NOMO-1 treated with DMSO at 0.1 percent for 48 hours (cell line): ENCODE results near the gene DSP.

Experiments used
- DNase-seq: peaks from one replicate; lab custom pipeline; 2025; ENCODE audit not compliant: unreplicated experiment; lab: John Stamatoyannopoulos, UW

The DSP gene

DNA sequence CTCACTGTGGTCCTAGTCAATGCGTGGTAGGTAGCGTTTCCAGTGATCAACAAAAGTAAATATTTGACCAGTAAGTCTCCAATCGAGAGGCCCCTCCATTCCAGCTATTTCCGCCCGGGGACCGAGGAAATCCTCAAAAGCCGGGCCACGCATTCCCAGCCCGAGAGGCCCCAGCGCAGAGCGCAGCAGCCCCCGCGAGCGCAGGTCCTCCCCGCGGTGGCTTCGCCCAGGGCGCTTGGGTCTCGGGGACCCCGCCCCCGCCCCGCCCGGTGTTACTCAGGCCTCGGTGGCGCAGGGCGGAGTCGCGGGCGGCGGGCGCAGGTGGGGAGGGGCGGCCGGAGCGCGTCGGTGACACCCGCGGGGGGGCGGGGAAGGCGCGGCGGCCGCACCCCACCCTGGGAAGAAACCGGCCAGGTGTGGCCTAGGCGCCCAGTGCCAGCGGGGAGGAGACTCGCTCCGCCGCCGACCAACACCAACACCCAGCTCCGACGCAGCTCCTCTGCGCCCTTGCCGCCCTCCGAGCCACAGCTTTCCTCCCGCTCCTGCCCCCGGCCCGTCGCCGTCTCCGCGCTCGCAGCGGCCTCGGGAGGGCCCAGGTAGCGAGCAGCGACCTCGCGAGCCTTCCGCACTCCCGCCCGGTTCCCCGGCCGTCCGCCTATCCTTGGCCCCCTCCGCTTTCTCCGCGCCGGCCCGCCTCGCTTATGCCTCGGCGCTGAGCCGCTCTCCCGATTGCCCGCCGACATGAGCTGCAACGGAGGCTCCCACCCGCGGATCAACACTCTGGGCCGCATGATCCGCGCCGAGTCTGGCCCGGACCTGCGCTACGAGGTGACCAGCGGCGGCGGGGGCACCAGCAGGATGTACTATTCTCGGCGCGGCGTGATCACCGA, at the start of gene DSP:
Gene DSP, plus strand, starts transcription at position 497 of the 890 bp plus-strand sequence. Its CDS starts 245 bp downstream, at position 742.
- DNase-seq: no peak

GRCh38 chr6:7493866-7494265, 47.6 kb upstream of the DSP start:
- DNase-seq: no peak

DNA sequence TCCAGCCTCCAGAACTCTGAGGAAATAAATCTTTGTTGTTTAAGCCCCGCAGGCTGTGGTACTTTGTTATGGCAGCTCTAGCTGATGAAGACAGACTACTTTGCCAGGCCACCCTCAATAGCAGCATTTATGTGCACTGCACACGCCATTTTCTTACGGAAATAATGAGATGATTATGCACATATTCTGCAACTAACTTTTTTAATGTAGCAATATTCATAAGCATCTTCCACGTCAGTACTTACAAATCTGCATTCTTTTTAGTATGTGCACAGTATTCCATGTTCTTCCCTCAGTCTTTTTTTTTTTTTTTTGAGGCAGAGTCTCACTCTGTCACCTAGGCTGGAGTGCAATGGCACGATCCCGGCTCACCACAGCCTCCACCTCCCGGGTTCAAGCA, 46.8 kb upstream of the DSP start:
- DNase-seq: no peak

GRCh38 chr6:7496266-7496875, 45.1 kb upstream of the DSP start:
- no peak for DNase-seq

DNA sequence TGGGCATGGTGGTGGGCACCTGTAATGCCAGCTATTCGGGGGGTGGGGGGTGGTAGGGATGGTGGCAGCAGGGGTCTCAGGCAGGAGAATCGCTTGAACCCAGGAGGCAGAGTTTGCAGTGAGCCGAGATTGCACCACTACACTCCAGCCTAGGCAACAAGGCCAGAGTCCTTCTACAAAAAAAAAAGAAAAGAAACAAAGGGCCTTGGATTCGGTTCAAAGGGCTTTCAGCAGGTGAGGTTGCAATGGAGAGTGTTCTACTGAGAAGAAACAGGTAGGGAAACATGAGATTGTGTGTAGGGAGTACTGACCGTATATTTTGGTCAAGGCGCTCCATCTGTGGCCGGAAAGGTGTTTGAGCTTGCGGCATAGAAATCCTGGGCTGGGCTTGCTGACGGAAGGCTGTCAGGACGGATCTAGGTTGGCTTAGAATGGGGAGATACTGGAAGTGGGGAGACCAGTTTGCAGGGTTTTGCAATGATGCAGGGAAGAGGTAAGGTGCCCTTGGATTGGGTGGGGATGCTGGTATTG, 40.7 kb upstream of the DSP start:
- DNase-seq: no peak

GRCh38 chr6:7502743-7503142, 38.7 kb upstream of the DSP start:
- no peak for DNase-seq

GRCh38 chr6:7504041-7504440, 37.4 kb upstream of the DSP start:
- DNase-seq: no peak

GRCh38 chr6:7505189-7505699, 36.2 kb upstream of the DSP start:
- DNase-seq: peak; percentile 74

- no peak for DNase-seq
These were observed 33.9 kb upstream of the DSP start for GRCh38 chr6:7507600-7507999.

GRCh38 chr6:7512320-7512719, 29.2 kb upstream of the DSP start:
- no peak for DNase-seq

DNA sequence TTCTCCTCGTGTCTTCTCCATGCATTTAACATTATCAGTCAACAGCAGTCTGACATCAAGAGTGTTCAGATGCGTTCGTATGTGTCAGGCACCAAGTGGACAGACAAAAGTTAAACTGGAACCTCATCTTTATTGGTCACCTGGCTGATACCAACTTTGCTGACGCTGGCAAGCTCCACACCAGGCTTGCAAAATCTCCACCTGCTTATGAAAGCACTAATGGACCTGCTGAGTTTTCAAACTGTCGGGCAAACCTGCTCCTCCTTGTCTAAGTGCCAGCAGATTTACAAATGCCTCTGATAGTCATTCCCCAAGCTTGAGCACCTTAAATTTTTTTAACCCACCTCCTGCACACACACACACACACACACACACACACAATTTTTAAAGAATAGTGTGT, 27.9 kb upstream of the DSP start:
- no peak for DNase-seq

GRCh38 chr6:7515363-7515762, 26.1 kb upstream of the DSP start:
- DNase-seq: no peak

- no peak for DNase-seq
These were observed 22.6 kb upstream of the DSP start for GRCh38 chr6:7518877-7519276.

- DNase-seq: no peak
These were observed 18.6 kb upstream of the DSP start for GRCh38 chr6:7522873-7523272.

- DNase-seq: peak; percentile 33
These were observed 17.5 kb upstream of the DSP start for GRCh38 chr6:7523922-7524321.

GRCh38 chr6:7526755-7527154, 14.7 kb upstream of the DSP start:
- no peak for DNase-seq

DNA sequence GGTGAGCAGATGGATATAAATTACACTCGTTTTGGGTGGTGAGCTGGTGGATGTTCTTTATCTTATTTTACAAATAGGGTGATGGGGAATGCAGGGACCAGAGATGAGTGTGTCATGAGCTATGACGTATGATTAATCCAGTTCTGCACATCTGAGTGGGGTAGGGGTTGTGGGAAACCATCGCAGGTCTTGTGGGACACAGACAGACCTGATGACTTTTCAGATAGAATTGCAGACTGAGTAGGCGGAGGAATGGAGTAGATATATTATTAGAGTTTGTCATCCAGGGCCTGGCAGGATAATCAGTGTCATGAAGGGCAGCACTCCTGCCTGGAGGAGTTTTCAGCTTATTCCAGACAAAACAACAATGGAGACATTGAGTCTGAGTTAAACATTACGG, 12.9 kb upstream of the DSP start:
- DNase-seq: no peak

DNA sequence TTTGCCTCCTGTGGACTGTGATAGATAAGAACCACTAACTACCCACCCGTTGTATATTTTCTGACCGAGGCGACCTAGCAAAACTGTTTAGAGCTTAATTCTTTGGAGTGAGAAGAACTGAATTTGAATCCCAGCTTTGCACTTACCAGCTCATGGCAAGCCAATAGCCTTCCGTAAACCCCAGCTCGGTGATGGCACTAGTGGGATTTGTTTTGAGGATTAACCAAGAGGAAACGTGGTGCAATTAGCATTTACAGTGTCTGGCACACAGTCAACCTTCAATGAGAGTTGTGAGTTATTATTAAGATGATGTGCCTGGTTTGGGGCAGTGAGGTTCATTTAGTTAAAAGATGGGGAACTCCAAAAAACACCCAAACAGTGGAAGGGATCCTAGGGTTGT, 12.3 kb upstream of the DSP start:
- DNase-seq: no peak

DNA sequence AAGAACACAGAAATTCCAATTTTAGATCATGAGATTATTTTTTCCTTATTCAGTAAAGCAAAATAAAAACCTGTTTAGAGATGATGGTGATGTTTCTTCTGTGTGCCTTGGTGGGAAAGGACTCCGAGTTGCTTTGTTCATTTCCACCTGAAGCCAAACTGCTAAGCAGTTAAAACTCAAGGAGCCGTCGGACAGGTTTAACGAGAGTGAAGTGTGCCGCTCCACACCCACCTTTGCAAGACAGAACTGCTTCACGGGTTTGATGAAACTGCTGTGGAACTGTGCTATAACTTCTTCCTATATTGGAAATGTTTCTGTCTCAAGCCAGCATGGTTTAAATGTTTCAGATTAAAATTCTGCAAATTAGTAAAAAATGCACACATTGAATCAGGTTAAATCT, 9.2 kb upstream of the DSP start:
- no peak for DNase-seq

DNA sequence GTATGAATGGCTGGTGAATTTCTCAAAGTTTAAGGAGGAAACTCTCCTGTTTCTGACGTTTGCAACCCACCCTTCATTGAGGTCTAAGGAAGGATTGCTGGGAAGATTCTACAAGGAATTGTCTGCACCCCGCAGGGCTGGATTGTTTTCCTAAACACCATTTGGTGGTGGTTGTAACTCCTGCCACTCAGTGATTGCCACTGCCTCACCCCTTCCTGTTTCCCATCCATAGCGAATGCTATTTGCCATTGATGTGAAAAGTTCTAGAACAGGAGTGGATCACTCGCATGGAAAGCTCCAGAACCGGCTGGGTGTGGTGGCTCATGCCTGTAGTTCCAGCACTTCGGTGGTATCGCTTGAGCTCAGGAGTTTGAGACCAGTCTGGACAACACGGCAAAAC, 8.7 kb upstream of the DSP start:
- DNase-seq: no peak

DNA sequence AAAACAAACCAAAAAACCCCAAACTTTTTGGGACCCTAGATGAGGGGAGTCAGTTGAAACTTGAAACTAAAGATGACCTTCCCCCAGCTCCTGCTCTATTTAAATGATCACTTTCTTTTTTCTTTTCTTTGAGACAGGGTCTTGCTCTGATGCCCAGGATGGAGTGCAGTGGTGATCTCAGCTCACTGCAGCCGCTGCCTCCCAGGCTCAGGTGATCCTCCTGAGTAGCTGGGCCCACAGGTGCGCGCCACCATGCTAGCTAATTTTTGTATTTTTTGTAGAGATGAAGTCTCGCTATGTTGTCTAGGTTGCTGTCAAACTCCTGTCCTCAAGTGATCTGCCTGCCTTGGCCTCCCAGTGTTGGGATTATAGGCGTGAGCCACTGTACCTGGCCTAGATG, 7.3 kb upstream of the DSP start:
- DNase-seq: no peak

DNA sequence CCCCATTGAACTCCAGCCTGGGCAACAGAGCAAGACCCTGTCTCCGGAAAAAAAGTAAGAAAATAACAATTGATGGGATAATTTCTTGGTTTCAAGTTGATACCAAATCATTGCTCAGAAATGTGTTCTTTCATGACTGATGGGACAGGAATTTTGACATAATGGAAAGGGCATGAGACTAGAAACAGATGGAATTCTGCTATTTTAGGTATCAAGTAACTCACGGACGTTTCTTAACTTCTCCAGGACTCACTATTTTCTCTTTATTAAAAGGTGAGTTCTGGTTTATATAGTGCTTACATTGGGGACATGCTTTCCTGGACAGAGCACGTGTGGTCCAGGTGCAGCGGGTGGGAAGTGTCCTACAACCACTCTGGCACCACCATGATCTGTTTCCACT, 6.0 kb upstream of the DSP start:
- no peak for DNase-seq
